GM12872 (cell line): ENCODE measurements around the gene STRN.

ENCODE experiments used
- CTCF ChIP-seq: IDR thresholded peaks from 3 replicates; pipeline ENCODE4 v1.5.1; 2011; ENCODE audit warnings: low read depth, mild to moderate bottlenecking, low read length, moderate library complexity; ENCODE audit not compliant: insufficient read depth

Gene STRN

GRCh38 chr2:36831185-36831584 is 135.2 kb downstream of the STRN start:
- no peak for TF ChIP-seq CTCF

- TF ChIP-seq CTCF = no peak
These were observed 142.1 kb downstream of the STRN start for GRCh38 chr2:36824273-36824672.

GRCh38 chr2:36823862-36824261 is 142.5 kb downstream of the STRN start:
- TF ChIP-seq CTCF = no peak

- no peak for TF ChIP-seq CTCF
These were observed 145.3 kb downstream of the STRN start for GRCh38 chr2:36820942-36821605.

GRCh38 chr2:36819095-36819711 is 147.1 kb downstream of the STRN start:
- no peak for TF ChIP-seq CTCF

GRCh38 chr2:36818542-36818941 is 147.8 kb downstream of the STRN start:
- no peak for TF ChIP-seq CTCF

- TF ChIP-seq CTCF = peak; percentile 52; the same call in 2 of the 3 replicates
These were observed 154.1 kb downstream of the STRN start for GRCh38 chr2:36812196-36812595.
